CD14-positive monocyte (primary cell): ENCODE data around the gene KAZN. TPM values are rescaled to one million over a fixed set of nuclear protein-coding genes. Genes with fewer than 3 reads are reported as not detected.

Experiments
- DNase-seq, 3 donors: peaks; one replicate each; pipeline ENCODE4 v3.0.0-alpha.2; 2011 to 2022
- H2AFZ ChIP-seq: 2 replicates; pipeline ENCODE4 v1.6.0; 2012; ENCODE audit warnings: mild to moderate bottlenecking, low read depth, low read length, inconsistent platforms; ENCODE audit not compliant: insufficient read depth, poor library complexity, severe bottlenecking
- H3K27ac ChIP-seq, 2 donors: 1 replicate in 1 of 2; 2 replicates in 1 of 2; pipeline ENCODE4 v1.5.1; 2012 to 2013; ENCODE audit warnings: low read length in 2 of 2, control low read depth in 1 of 2, inconsistent platforms in 1 of 2, low read depth in 1 of 2, mild to moderate bottlenecking in 1 of 2
- H3K27me3 ChIP-seq, 2 donors: one replicate each; pipeline versions ENCODE4 v1.6.0 to v1.6.1; 2011 to 2013; ENCODE audit warnings: low read length in 2 of 2; ENCODE audit not compliant: control insufficient read depth in 2 of 2, insufficient read depth in 2 of 2
- H3K36me3 ChIP-seq, 2 donors: replicated peaks in 1 of 2; 1 replicate in 1 of 2; 2 replicates in 1 of 2; pipeline versions ENCODE4 v1.5.1 to v1.6.1; 2012 to 2013; ENCODE audit warnings: low read length in 2 of 2, control low read depth in 1 of 2, inconsistent platforms in 1 of 2, mild to moderate bottlenecking in 1 of 2; ENCODE audit not compliant: insufficient read depth in 2 of 2, control insufficient read depth in 1 of 2
- H3K4me1 ChIP-seq, 2 donors: 1 replicate in 1 of 2; 2 replicates in 1 of 2; pipeline versions ENCODE4 v1.5.1 to v1.6.1; 2012 to 2013; ENCODE audit warnings: low read length in 2 of 2, control low read depth in 1 of 2, inconsistent platforms in 1 of 2, mild to moderate bottlenecking in 1 of 2, moderate library complexity in 1 of 2; ENCODE audit not compliant: insufficient read depth in 2 of 2, control insufficient read depth in 1 of 2
- H3K4me2 ChIP-seq: replicated peaks from 2 replicates; pipeline ENCODE3; 2012; ENCODE audit warnings: low read length, moderate library complexity, mild to moderate bottlenecking; ENCODE audit not compliant: poor library complexity, severe bottlenecking; ENCODE audit errors: extremely low read depth
- H3K4me3 ChIP-seq, 3 experiments: fragments of 200-600 bp in 1 of 3; sonication (generic) in 1 of 3; replicated peaks in 1 of 3; 1 replicate in 2 of 3; 2 replicates in 1 of 3; pipeline ENCODE4 v1.5.1; 2011 to 2013; ENCODE audit warnings: low read length in 3 of 3, mild to moderate bottlenecking in 3 of 3, control low read depth in 2 of 3, low read depth in 2 of 3, inconsistent platforms in 1 of 3, moderate library complexity in 1 of 3
- H3K79me2 ChIP-seq: 2 replicates; pipeline ENCODE4 v1.6.0; 2012; ENCODE audit warnings: mild to moderate bottlenecking, control low read depth, inconsistent platforms, low read length, moderate library complexity; ENCODE audit not compliant: insufficient read depth
- H3K9ac ChIP-seq: 2 replicates; pipeline ENCODE4 v1.6.0; 2017; ENCODE audit warnings: low read length, mild to moderate bottlenecking; ENCODE audit not compliant: insufficient read depth, poor library complexity, severe bottlenecking
- H3K9me3 ChIP-seq, 2 donors: replicated peaks in 1 of 2; 1 replicate in 1 of 2; 2 replicates in 1 of 2; pipeline versions ENCODE4 v1.5.1 to v1.6.1; 2012 to 2013; ENCODE audit warnings: low read length in 2 of 2, control low read depth in 1 of 2; ENCODE audit not compliant: control insufficient read depth in 1 of 2, insufficient read depth in 1 of 2
- H4K20me1 ChIP-seq: 2 replicates; pipeline ENCODE4 v1.6.0; 2012; ENCODE audit warnings: mild to moderate bottlenecking, low read length, control low read depth, moderate library complexity; ENCODE audit not compliant: insufficient read depth
- H3K27ac Mint-ChIP-seq, 7 donors: one replicate each; pipeline ENCODE4 v1.8.0; 2020; ENCODE audit warnings: mild to moderate bottlenecking in 7 of 7, mixed read lengths in 7 of 7, moderate library complexity in 6 of 7, inconsistent platforms in 2 of 7
- H3K27me3 Mint-ChIP-seq, 3 donors: one replicate each; pipeline ENCODE4 v1.8.0; 2021 to 2022; ENCODE audit warnings: low read depth in 3 of 3, mild to moderate bottlenecking in 3 of 3, mixed read lengths in 3 of 3, moderate library complexity in 3 of 3, inconsistent platforms in 1 of 3
- H3K36me3 Mint-ChIP-seq, 2 donors: one replicate each; pipeline ENCODE4 v1.8.0; 2020; ENCODE audit warnings: mixed read lengths in 2 of 2, inconsistent platforms in 1 of 2, mild to moderate bottlenecking in 1 of 2
- H3K4me1 Mint-ChIP-seq: one replicate; pipeline ENCODE4 v1.8.0; 2020; ENCODE audit warnings: mild to moderate bottlenecking, mixed read lengths
- H3K4me3 Mint-ChIP-seq, 2 donors: one replicate each; pipeline ENCODE4 v1.8.0; 2020; ENCODE audit warnings: mild to moderate bottlenecking in 2 of 2, mixed read lengths in 2 of 2, moderate library complexity in 1 of 2
- H3K9me3 Mint-ChIP-seq, 7 donors: one replicate each; pipeline ENCODE4 v1.8.0; 2020 to 2022; ENCODE audit warnings: mixed read lengths in 7 of 7, mild to moderate bottlenecking in 6 of 7, moderate library complexity in 6 of 7, inconsistent platforms in 2 of 7
- WGBS: methylation state at CpG from one replicate; pipeline ENCODE4 v1.1.5; 2013; ENCODE audit warnings: missing lambda C conversion rate; ENCODE audit not compliant: insufficient coverage; 5-methylcytosine and 5-hydroxymethylcytosine counted together
- intact Hi-C, 2 donors: fragments of 100-400 bp; cut with micrococcal nuclease; formaldehyde crosslinking; loops; one replicate each; pipeline versions ENCODE4 v1.15.0 to v1.15.1; 2023
- polyA plus RNA-seq, 3 donors: library from polyadenylated mRNA; depleted of rRNA in 1 of 3; unstranded in 2 of 3; stranded (reverse) in 1 of 3; fragments of 300-500 nt in 2 of 3; fragments of >200 nt in 1 of 3; fragmentation: Illumina TruSeq in 2 of 3; gene quantifications; 1 replicate in 2 of 3; 2 replicates in 1 of 3; pipeline ENCODE4 v1.2.3, GENCODE V29; 2012 to 2021
- TF ChIP-seq, protein P1 (sequence below): fragments of 200-600 bp; IDR thresholded peaks from one replicate; pipeline ENCODE4 v1.8.0; 2022; ENCODE audit warnings: antibody characterized with exemption, mild to moderate bottlenecking

KAZN gene
- polyA plus RNA-seq, 3 donors: not detected

DNA sequence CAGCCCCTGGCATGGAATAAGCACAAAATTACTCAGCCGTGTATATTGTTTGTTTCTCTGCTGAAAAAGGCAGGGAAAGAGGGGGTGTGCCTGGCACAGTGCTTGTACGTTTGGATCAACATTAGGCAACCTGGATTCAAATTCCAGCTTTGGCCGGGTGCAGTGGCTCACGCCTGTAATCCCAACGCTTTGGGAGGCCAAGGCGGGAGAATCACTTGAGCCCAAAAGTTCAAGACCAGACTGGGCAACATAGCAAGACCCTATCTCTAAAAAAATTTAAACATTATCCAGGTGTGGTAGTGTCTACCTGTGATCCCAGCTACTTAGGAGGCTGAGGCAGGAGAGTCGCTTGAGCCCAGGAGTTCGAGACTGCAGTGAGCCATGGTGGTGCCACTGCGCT is 402.2 kb downstream of the KAZN start:
- Mint-ChIP-seq H3K4me1 (peaks cover 2% of the 10 kb centered on the region), H3K27ac (no peak overlapping the region), H3K4me3 (no peak overlapping the region), H3K9me3 (no peaks in the 10 kb centered on the region), H3K36me3 (no peaks in the 10 kb centered on the region), H3K27me3 (peaks cover 6 to 8% (median 6%) of the 10 kb centered on the region in 3 donors)
- Histone ChIP-seq H3K9ac (no peak overlapping the region), H2AFZ (no peak overlapping the region), H3K27me3 (no peaks in the 10 kb centered on the region), H3K36me3 (no peaks in the 10 kb centered on the region), H3K4me2 (no peak overlapping the region), H3K4me3 (no peak overlapping the region), H4K20me1 (no peaks in the 10 kb centered on the region), H3K27ac (no peak overlapping the region), H3K79me2 (no peaks in the 10 kb centered on the region), H3K4me1 (peaks cover 0 to 2% of the 10 kb centered on the region in 2 donors), H3K9me3 (no peaks in the 10 kb centered on the region)
- no peak for DNase-seq
- 99% methylated on average over 5 of the region's 9 CpGs for WGBS
- TF ChIP-seq, protein P1, sequence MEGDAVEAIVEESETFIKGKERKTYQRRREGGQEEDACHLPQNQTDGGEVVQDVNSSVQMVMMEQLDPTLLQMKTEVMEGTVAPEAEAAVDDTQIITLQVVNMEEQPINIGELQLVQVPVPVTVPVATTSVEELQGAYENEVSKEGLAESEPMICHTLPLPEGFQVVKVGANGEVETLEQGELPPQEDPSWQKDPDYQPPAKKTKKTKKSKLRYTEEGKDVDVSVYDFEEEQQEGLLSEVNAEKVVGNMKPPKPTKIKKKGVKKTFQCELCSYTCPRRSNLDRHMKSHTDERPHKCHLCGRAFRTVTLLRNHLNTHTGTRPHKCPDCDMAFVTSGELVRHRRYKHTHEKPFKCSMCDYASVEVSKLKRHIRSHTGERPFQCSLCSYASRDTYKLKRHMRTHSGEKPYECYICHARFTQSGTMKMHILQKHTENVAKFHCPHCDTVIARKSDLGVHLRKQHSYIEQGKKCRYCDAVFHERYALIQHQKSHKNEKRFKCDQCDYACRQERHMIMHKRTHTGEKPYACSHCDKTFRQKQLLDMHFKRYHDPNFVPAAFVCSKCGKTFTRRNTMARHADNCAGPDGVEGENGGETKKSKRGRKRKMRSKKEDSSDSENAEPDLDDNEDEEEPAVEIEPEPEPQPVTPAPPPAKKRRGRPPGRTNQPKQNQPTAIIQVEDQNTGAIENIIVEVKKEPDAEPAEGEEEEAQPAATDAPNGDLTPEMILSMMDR: no peak
- intact Hi-C loops: no loop called here

DNA sequence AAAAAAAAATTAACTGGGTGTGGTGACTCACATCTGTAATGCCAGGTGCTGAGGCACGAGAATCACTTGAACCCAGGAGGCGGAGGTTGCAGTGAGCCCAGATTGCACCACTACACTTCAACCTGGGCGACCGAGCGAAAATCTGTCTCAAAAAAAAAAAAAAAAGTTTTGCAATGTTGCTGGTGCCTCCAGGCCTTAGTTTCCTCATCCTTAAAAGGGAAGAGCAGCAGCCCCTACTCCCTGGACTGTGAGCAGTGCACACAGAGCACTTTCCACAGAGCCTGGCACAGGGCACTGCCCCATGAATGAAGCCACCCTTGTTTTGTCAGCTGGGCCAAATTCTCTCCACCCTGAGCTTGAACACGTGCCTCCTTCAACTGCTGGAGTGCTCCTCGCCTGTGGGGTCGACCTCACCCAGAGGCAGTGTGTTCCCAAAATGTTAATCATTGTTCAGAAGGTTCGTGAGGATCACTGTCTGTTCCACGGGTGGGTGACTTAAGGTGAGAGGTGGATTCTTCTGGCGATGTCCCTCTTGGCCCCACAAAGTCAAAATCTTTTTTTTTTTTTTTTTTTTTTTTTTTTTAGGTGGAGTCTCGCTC is 402.9 kb downstream of the KAZN start:
- no peak overlapping the region for H3K27ac ChIP-seq
- no peaks in the 10 kb centered on the region for H3K36me3 Mint-ChIP-seq
- H3K79me2 ChIP-seq: no peaks in the 10 kb centered on the region
- no peak overlapping the region for H3K4me3 ChIP-seq
- TF ChIP-seq, protein P1: no peak
- H3K4me1 ChIP-seq: peaks cover 0 to 2% of the 10 kb centered on the region in 2 donors
- 71% methylated on average over 7 of the region's 12 CpGs for WGBS
- DNase-seq: no peak
- H3K27me3 ChIP-seq: no peaks in the 10 kb centered on the region
- H2AFZ ChIP-seq: no peak overlapping the region
- peaks cover 6 to 13% (median 11%) of the 10 kb centered on the region in 3 donors for H3K27me3 Mint-ChIP-seq
- H4K20me1 ChIP-seq: no peaks in the 10 kb centered on the region
- H3K4me2 ChIP-seq: no peak overlapping the region
- no peaks in the 10 kb centered on the region for H3K9me3 ChIP-seq
- H3K9me3 Mint-ChIP-seq: no peaks in the 10 kb centered on the region
- H3K4me3 Mint-ChIP-seq: no peak overlapping the region
- no peak overlapping the region for H3K9ac ChIP-seq
- intact Hi-C loops: no loop called here
- no peak overlapping the region for H3K27ac Mint-ChIP-seq
- peaks cover 2% of the 10 kb centered on the region for H3K4me1 Mint-ChIP-seq
- no peaks in the 10 kb centered on the region for H3K36me3 ChIP-seq
